SK-N-SH treated with all-trans-retinoic acid at 6 μM for 48 hours (cell line): ENCODE results near the gene KIAA1217.

Experiments used
- ATAC-seq: fragments of 200-7000 bp; cut with Tn5 transposase; 3 replicates; pipeline ENCODE4 v1.9.1; 2020; ENCODE audit warnings: mild to moderate bottlenecking, moderate library complexity
- ARNTL ChIP-seq: fragments of 450-650 bp; formaldehyde crosslinking; IDR thresholded peaks from 2 replicates; pipeline ENCODE4 v1.5.0; 2020; ENCODE audit warnings: low read depth, mild to moderate bottlenecking, moderate library complexity, borderline replicate concordance
- BACH2 ChIP-seq: fragments of 250-450 bp; sonication (Bioruptor Pico); IDR thresholded peaks from 2 replicates; pipeline ENCODE4 v1.9.0; 2021; ENCODE audit warnings: mild to moderate bottlenecking, borderline replicate concordance
- CREB5 ChIP-seq: fragments of 250-450 bp; sonication (Bioruptor Pico); IDR thresholded peaks from 2 replicates; pipeline ENCODE4 v1.5.1; 2020; ENCODE audit warnings: low read depth, mild to moderate bottlenecking, moderate library complexity
- CSDC2 ChIP-seq: fragments of 250-450 bp; sonication (Bioruptor Pico); IDR thresholded peaks from 2 replicates; pipeline ENCODE4 v1.5.0; 2020; ENCODE audit warnings: mild to moderate bottlenecking, moderate library complexity
- CSRNP3 ChIP-seq: fragments of 250-450 bp; sonication (Bioruptor Pico); IDR thresholded peaks from 2 replicates; pipeline ENCODE4 v1.5.1; 2021; ENCODE audit warnings: mild to moderate bottlenecking, moderate library complexity
- ESRRG ChIP-seq: fragments of 250-450 bp; sonication (Bioruptor Pico); IDR thresholded peaks from 2 replicates; pipeline ENCODE4 v1.6.1; 2021; ENCODE audit warnings: mild to moderate bottlenecking
- GLIS3 ChIP-seq: fragments of 250-450 bp; sonication (Bioruptor Pico); IDR thresholded peaks from 2 replicates; pipeline ENCODE4 v1.5.0; 2020; ENCODE audit warnings: mild to moderate bottlenecking, moderate library complexity
- ISL1 ChIP-seq: fragments of 250-450 bp; sonication (Bioruptor Pico); IDR thresholded peaks from 2 replicates; pipeline ENCODE4 v2.1.2; 2022; ENCODE audit warnings: mild to moderate bottlenecking, moderate library complexity
- OSR1 ChIP-seq: fragments of 250-450 bp; sonication (Bioruptor Pico); IDR thresholded peaks from 2 replicates; pipeline ENCODE4 v1.8.0; 2022; ENCODE audit warnings: moderate library complexity, mild to moderate bottlenecking, inconsistent platforms
- PATZ1 ChIP-seq: fragments of 250-450 bp; sonication (Bioruptor Pico); IDR thresholded peaks from 2 replicates; pipeline ENCODE4 v1.8.0; 2020; ENCODE audit warnings: mild to moderate bottlenecking, moderate library complexity, borderline replicate concordance
- POU6F1 ChIP-seq: fragments of 250-450 bp; sonication (Bioruptor Pico); IDR thresholded peaks from 2 replicates; pipeline ENCODE4 v1.8.0; 2021; ENCODE audit warnings: low read depth, mild to moderate bottlenecking, moderate library complexity, borderline replicate concordance
- PPARA ChIP-seq: fragments of 250-450 bp; sonication (Bioruptor Pico); IDR thresholded peaks from 2 replicates; pipeline ENCODE4 v1.5.0; 2020; ENCODE audit warnings: mild to moderate bottlenecking, borderline replicate concordance
- RARB ChIP-seq: fragments of 250-450 bp; sonication (Bioruptor Pico); IDR thresholded peaks from 2 replicates; pipeline ENCODE4 v1.8.0; 2021; ENCODE audit warnings: mild to moderate bottlenecking, moderate library complexity
- SNAI2 ChIP-seq: fragments of 250-450 bp; sonication (Bioruptor Pico); IDR thresholded peaks from 2 replicates; pipeline ENCODE4 v1.5.0; 2020; ENCODE audit warnings: mild to moderate bottlenecking, moderate library complexity
- TOX ChIP-seq: fragments of 250-450 bp; sonication (Bioruptor Pico); IDR thresholded peaks from 2 replicates; pipeline ENCODE4 v1.8.0; 2021; ENCODE audit warnings: mild to moderate bottlenecking, moderate library complexity, borderline replicate concordance
- TSHZ2 ChIP-seq: fragments of 250-450 bp; sonication (Bioruptor Pico); IDR thresholded peaks from 2 replicates; pipeline ENCODE4 v1.5.0; 2020; ENCODE audit warnings: mild to moderate bottlenecking, moderate library complexity
- ZC3H10 ChIP-seq: fragments of 250-450 bp; sonication (Bioruptor Pico); IDR thresholded peaks from 2 replicates; pipeline ENCODE4 v1.5.1; 2021; ENCODE audit warnings: mild to moderate bottlenecking, moderate library complexity
- ZFP3 ChIP-seq: fragments of 250-450 bp; sonication (Bioruptor Pico); IDR thresholded peaks from 2 replicates; pipeline ENCODE4 v1.5.0; 2020; ENCODE audit warnings: mild to moderate bottlenecking, moderate library complexity
- ZFP30 ChIP-seq: fragments of 450-650 bp; formaldehyde crosslinking; IDR thresholded peaks from 2 replicates; pipeline ENCODE4 v1.5.0; 2022; ENCODE audit warnings: mild to moderate bottlenecking, moderate library complexity
- ZNF565 ChIP-seq: fragments of 450-650 bp; formaldehyde crosslinking; conservative IDR thresholded peaks from 2 replicates; pipeline ENCODE4 v1.5.0; 2020; ENCODE audit warnings: low read depth, mild to moderate bottlenecking, moderate library complexity
- ZNF70 ChIP-seq: fragments of 450-650 bp; formaldehyde crosslinking; IDR thresholded peaks from 2 replicates; pipeline ENCODE4 v1.5.0; 2020; ENCODE audit warnings: mild to moderate bottlenecking, moderate library complexity
- ZNF8 ChIP-seq: fragments of 450-650 bp; formaldehyde crosslinking; IDR thresholded peaks from 2 replicates; pipeline ENCODE4 v1.5.0; 2020; ENCODE audit warnings: mild to moderate bottlenecking, moderate library complexity

Gene KIAA1217

GRCh38 chr10:24479806-24480205 lies 270.9 kb downstream of the KIAA1217 start:
- no peak for ATAC-seq
- TF ChIP-seq CREB5 (CRISPR knock-in tag) = no peak
- no peak for TF ChIP-seq ZNF565 (CRISPR knock-in tag)
- no peak for TF ChIP-seq PPARA (CRISPR knock-in tag)
- no peak for TF ChIP-seq ZC3H10 (CRISPR knock-in tag)
- TF ChIP-seq PATZ1 = no peak
- TF ChIP-seq ZFP30 (CRISPR knock-in tag) = no peak
- TF ChIP-seq TOX (CRISPR knock-in tag) = no peak
- no peak for TF ChIP-seq CSDC2 (CRISPR knock-in tag)
- no peak for TF ChIP-seq ZFP3 (CRISPR knock-in tag)
- TF ChIP-seq OSR1 (CRISPR knock-in tag) = no peak
- TF ChIP-seq ESRRG (CRISPR knock-in tag) = no peak
- TF ChIP-seq CSRNP3 (CRISPR knock-in tag) = no peak
- no peak for TF ChIP-seq ZNF70 (CRISPR knock-in tag)
- TF ChIP-seq ZNF8 (CRISPR knock-in tag) = no peak
- TF ChIP-seq ARNTL (CRISPR knock-in tag) = no peak
- TF ChIP-seq ISL1 (CRISPR knock-in tag) = no peak
- no peak for TF ChIP-seq RARB (CRISPR knock-in tag)
- no peak for TF ChIP-seq BACH2 (CRISPR knock-in tag)
- no peak for TF ChIP-seq SNAI2 (CRISPR knock-in tag)

- ATAC-seq = no peak
- TF ChIP-seq GLIS3 (no peak), ZNF565 (CRISPR knock-in tag) (no peak), POU6F1 (CRISPR knock-in tag) (no peak), ESRRG (CRISPR knock-in tag) (no peak), CREB5 (CRISPR knock-in tag) (no peak), TOX (CRISPR knock-in tag) (no peak), ISL1 (CRISPR knock-in tag) (no peak), ZNF8 (CRISPR knock-in tag) (no peak), TSHZ2 (CRISPR knock-in tag) (no peak), CSDC2 (CRISPR knock-in tag) (no peak), RARB (CRISPR knock-in tag) (no peak), PPARA (CRISPR knock-in tag) (no peak), ZFP30 (CRISPR knock-in tag) (no peak), ZFP3 (CRISPR knock-in tag) (no peak), PATZ1 (no peak), ZC3H10 (CRISPR knock-in tag) (no peak), ARNTL (CRISPR knock-in tag) (no peak), BACH2 (CRISPR knock-in tag) (no peak), OSR1 (CRISPR knock-in tag) (no peak)
- TF ChIP-seq, all 23 proteins: peak for 0
Observed at GRCh38 chr10:24480447-24480846, 271.5 kb downstream of the KIAA1217 start.
